ENCODE measurements around the gene TACC3.

Gene TACC3

DNA sequence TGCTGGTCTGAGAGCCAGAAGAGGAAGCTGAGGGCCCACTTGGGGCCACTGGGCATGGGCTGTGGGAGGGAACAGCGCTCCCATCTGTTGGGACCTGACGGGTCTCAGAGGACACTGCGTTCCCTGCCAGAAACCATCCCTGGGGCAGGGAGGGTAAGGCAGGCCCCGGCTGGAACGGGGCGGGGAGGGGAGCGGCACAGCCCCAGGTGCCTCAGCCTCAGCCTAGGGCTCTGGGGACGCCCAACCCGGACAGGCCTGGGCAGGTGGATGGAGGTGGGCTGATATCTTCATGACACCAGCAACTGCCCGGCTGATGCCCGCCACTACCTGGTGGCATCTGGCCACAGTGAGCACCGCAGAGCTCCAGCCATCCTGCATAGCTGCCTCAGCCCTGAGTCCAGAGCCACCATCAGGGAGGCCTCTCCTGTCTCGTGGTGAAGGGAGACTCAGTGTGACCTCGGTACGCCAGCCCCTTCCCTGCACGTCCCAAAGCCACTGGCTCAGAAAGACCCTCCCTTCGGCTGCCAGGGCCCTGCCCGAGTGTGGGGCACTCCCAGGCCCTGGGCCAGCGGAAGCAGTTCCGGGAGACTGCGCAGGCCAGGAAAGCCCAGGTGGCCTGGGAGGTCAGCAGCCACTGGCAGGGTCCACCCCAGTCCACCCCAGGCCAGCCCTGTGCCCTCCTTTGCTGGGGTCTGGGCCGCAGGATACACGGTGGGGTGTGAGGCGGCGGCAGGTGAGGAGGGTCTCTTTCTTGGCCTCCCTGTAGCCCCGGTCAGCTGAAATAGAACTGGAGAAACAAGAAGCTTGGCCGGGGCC lies 37.2 kb downstream of the TACC3 start:
- no peak for DNase-seq (ENCODE audit: low read depth in 2 of 2, low spot score in 1 of 2)

- no peak for DNase-seq (ENCODE audit: low read depth in 2 of 2, low spot score in 1 of 2)
Observed at GRCh38 chr4:1759170-1759817, 38.0 kb downstream of the TACC3 start.

- no peak for DNase-seq (ENCODE audit: low read depth in 2 of 2, low spot score in 1 of 2)
Observed at GRCh38 chr4:1759818-1760223, 38.5 kb downstream of the TACC3 start.

DNA sequence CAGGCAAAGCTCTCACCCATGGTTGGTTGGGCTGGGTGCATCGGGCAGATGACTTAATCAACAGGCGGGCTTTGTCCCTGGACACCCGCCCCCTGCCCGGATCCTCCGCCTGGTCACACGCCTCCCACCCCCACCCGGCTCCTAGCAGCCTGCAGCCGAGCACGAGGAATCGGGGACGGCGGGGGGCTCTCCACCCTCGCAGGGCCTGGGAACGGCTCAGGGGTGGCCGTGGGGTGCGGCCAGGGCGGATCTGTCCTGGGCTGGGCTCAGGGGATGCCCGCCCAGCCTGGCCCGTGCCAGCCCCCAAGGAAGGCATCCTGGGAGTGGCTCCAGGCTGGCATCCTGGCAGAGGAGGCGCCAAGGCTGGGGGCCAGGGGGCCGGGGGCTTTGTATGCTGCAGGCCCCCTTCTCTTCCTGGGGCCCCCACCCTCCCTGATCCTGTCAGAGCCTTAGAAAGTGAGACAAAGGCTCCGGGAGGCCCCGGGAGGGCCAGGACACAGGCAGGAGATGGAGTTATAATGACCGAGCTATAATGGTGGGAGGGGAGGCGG lies 39.3 kb downstream of the TACC3 start:
- DNase-seq (ENCODE audit: low read depth in 2 of 2, low spot score in 1 of 2) = no peak

DNA sequence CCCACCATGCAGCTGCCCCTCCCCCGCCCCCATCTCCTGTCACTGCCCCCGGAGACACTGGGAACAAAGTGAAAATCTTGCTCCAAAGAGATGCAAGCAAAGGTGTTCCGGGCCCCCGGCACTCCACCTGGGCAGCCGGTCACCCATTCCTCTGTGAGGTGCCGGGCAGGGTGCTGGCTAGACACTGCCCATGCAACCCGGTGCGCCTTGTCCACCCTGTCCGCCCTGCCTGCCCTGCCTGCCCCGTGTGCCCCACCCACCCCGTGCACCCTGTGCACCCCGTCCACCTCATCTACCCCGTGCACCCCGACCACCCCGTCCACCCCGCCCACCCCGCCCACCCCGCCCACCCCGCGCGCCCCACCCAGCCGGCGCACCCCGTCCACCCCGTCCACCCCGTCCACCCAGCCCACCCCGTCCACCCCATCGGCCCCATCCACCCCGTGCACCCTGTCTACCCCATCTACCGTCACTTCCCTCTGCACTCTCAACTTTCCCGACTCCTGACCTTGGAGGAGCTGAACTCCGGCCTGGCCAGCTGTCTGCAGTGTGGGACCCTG lies 39.9 kb downstream of the TACC3 start:
- no peak for DNase-seq (ENCODE audit: low read depth in 2 of 2, low spot score in 1 of 2)

- no peak for DNase-seq (ENCODE audit: low read depth in 2 of 2, low spot score in 1 of 2)
Observed at GRCh38 chr4:1762264-1763010, 41.1 kb downstream of the TACC3 start.

DNA sequence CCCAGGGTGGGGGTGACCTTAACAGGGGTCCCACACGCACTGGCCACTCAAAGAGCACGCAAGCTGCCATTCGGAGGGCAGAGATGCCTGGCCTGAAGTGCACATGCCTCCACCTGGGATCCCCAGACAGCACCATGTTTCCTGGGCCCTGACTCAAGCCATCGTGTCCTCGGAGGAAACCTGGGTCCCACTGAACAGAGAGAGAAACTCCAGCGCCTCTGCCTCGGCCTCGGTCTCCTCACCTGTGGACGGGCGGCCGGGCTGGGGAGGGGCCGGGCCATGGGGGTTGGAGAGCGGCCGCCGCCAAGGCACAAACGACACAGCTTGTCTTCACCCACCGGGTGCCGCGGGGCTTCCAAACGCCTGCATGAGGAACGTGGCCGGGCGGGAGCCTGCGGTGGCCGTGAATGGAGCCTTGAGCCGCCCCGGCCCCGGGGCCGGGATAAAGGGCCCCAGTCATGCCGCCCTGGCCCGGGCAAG lies 41.8 kb downstream of the TACC3 start:
- no peak for DNase-seq (ENCODE audit: low read depth in 2 of 2, low spot score in 1 of 2)

GRCh38 chr4:1763550-1764080 lies 42.3 kb downstream of the TACC3 start:
- no peak for DNase-seq (ENCODE audit: low read depth in 2 of 2, low spot score in 1 of 2)

GRCh38 chr4:1764670-1765069 lies 43.3 kb downstream of the TACC3 start:
- DNase-seq (ENCODE audit: low read depth in 2 of 2, low spot score in 1 of 2) = no peak

GRCh38 chr4:1765409-1766072 lies 44.2 kb downstream of the TACC3 start:
- DNase-seq (ENCODE audit: low read depth in 2 of 2, low spot score in 1 of 2) = no peak

- no peak for DNase-seq (ENCODE audit: low read depth in 2 of 2, low spot score in 1 of 2)
Observed at GRCh38 chr4:1766106-1767060, 45.1 kb downstream of the TACC3 start.

DNA sequence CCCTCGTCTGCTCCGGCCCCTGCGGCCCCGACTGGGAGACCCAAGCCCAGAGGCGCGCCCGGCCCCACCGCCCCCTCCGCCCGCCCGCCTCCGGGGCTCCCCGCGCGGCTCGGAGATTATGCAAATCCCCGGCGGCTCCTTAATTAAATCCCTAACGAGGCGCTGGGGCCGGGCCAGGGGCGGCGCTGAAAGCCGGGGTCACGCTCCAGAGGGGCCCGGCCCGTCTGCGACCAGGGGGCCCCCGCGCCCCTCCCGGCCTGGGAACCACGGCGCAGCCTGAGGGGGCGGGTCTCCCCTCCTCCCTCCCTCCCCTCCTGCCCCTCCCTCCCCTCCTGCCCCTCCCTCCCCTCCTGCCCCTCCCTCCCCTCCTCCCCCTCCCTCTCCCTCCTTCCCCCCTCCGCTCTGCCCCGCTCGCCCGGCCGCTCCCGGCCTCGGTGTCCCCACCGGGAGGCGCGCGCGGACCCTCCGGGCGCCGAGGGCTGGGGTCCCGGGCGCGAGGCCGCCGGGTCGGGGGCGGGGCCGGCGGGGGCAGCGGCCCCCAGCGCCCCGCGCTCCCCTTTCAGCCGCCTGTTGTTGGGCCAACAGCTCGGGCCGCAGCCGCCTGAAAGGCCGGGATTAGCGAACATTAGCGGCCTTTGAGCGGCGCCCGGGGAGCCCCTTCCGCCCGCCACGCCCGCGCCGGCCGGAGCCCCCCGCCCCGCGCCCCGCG lies 45.9 kb downstream of the TACC3 start:
- no peak for DNase-seq (ENCODE audit: low read depth in 2 of 2, low spot score in 1 of 2)

DNA sequence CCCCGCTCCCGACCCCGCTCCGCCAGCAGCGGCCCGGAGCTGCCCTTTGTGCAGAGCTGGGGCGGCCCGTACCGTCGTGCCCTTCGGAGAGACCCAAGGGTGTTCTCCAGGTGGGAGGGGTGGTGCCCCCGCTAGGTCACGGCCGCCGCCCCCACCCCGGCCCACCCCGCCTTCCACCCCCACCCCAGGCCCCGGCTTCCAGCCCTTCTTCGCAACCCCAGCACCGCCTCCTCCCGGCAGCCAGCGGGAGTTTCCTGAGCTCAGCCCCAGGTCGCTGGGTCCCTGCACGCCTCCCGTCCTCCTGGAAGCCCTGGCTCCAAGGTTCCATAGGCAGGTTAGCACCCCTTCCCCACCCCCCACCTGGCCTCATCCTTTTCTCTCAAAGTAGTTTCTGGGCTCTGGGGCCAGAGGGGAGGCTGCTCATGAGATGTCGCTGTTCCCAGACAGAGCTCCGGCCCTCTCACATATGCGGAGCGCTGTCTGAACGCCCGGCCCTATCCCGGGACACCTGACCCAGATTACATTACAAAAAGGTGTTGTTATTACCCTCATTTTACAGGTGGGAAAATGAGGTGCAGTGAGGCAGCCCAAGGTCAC lies 46.5 kb downstream of the TACC3 start:
- no peak for DNase-seq (ENCODE audit: low read depth in 2 of 2, low spot score in 1 of 2)

DNA sequence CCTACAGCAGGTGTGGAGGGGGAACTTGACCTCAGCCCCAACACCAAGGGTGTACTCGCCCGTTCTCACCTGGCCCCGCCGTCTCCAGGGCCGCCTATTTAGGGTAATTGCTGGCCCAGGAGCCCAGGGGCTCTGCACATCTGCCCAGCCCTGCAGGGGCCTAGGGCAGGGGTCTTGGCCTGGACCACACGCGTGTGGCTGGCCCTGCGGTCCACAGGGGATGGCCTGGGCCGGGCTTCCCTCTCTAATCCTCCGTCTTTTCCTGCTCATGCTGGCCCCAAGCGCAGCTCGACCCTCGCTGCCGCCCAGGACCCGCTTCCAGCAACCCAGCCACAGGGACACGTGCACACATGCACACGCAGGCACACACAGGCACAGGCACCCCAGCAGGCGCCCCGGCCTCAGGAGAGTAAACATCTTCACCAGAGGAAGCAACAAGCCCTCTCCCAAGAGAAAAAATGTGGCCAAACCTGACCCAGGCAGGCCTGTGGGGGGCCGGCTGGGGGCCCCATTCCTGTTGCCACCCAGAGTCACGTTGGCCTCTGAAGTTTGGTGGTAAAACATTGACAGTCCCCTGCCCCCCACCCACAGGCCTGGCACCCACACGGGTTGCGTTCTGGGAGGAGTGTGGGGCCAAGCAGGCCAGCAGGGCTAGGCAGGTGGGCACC lies 47.2 kb downstream of the TACC3 start:
- DNase-seq (ENCODE audit: low read depth in 2 of 2, low spot score in 1 of 2) = no peak

DNA sequence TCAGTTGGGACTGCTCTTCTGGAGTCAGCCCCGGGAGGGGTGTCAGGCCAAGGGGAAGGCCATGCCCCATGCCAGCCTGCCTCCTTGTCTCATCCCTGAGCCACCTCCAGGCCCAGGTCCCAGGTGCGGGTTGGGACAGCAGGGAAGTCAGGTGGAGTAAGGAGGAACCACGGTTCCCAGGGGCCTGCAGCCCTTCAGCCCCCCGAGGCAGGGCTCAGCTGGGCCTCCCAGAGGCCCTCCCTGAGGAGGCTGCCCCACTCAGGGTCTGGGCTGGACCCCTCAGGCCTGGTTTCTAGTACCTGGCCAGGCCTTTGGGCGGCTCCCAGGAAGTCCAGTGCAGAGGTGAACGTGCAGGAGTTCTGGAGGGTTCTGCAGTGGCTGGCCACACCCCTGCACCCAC lies 48.4 kb downstream of the TACC3 start:
- DNase-seq (ENCODE audit: low read depth in 2 of 2, low spot score in 1 of 2) = no peak

- no peak for DNase-seq (ENCODE audit: low read depth in 2 of 2, low spot score in 1 of 2)
Observed at GRCh38 chr4:1770245-1770644, 48.9 kb downstream of the TACC3 start.

DNA sequence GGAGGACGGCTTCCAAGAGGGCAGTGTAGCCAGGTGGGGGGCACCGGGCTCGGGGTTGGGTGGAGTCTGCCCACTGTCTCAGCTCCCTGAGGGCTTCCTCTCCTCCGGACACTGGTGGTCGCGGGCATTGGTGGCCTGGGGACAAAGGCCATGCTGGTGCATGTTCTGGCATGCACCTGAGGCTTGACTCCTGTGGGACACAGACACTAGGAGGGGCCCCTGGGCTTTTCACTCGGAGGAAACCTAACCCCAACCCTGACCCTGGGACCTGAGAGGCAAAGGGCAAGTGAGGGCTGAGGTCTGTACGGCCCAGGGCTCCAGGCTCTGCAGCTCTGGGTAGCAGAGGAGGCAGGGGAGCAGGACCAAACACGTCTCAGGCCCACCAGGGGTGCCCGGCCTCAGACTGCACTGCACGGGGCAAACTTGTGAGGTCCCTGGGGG lies 49.5 kb downstream of the TACC3 start:
- DNase-seq (ENCODE audit: low read depth in 2 of 2, low spot score in 1 of 2) = no peak
